SU-DHL-6 (cell line): ENCODE results near the gene ATP11A.

Experiments
- H2AFZ ChIP-seq: fragments of 200-600 bp; sonication (generic); 2 replicates; pipeline ENCODE4 v1.6.1; 2014; ENCODE audit warnings: low read depth, mild to moderate bottlenecking, moderate library complexity, mixed read lengths, antibody characterized with exemption, low read length; ENCODE audit not compliant: severe bottlenecking
- H3F3A ChIP-seq: fragments of 200-600 bp; shearing (Covaris generic); 2 replicates; pipeline ENCODE4 v1.6.0; 2016; ENCODE audit warnings: antibody characterized with exemption, mild to moderate bottlenecking; ENCODE audit not compliant: insufficient read depth
- H3K27ac ChIP-seq: fragments of 200-600 bp; sonication (generic); 2 replicates; pipeline ENCODE4 v1.5.1; 2016; ENCODE audit warnings: low read depth, mild to moderate bottlenecking, low read length, moderate library complexity, mixed read lengths
- H3K27me3 ChIP-seq: fragments of 200-600 bp; sonication (generic), shearing (Covaris generic); 2 replicates; pipeline ENCODE4 v1.6.0; 2014; ENCODE audit warnings: mild to moderate bottlenecking, low read length
- H3K36me3 ChIP-seq: fragments of 200-600 bp; sonication (generic); 2 replicates; pipeline ENCODE4 v1.6.1; 2014; ENCODE audit warnings: mild to moderate bottlenecking, low read length, mixed read lengths
- H3K4me2 ChIP-seq: fragments of 300-600, 200-600 bp; shearing (Covaris generic), sonication (generic); 2 replicates; pipeline ENCODE4 v1.6.0; 2014; ENCODE audit warnings: low read length, low read depth, mild to moderate bottlenecking; ENCODE audit not compliant: poor library complexity, severe bottlenecking
- H3K4me3 ChIP-seq: fragments of 200-600 bp; sonication (generic); 2 replicates; pipeline ENCODE4 v1.5.1; 2014; ENCODE audit warnings: antibody characterized with exemption, low read length, mild to moderate bottlenecking, mixed read lengths; ENCODE audit not compliant: insufficient read depth, poor library complexity, severe bottlenecking
- H3K79me2 ChIP-seq: fragments of 200-600 bp; sonication (generic); 2 replicates; pipeline ENCODE4 v1.6.1; 2014; ENCODE audit warnings: mild to moderate bottlenecking, low read length, moderate library complexity; ENCODE audit not compliant: insufficient read depth
- H3K9ac ChIP-seq: fragments of 200-600 bp; sonication (generic); 2 replicates; pipeline ENCODE4 v1.7.0; 2014; ENCODE audit warnings: mild to moderate bottlenecking, low read length
- H3K9me2 ChIP-seq: fragments of 200-600 bp; sonication (generic); replicated peaks from 2 replicates; pipeline ENCODE4 v1.6.1; 2014; ENCODE audit warnings: low read length; ENCODE audit not compliant: insufficient read depth
- H3K9me3 ChIP-seq: fragments of 200-600 bp; sonication (generic); 2 replicates; pipeline ENCODE4 v1.6.1; 2014; ENCODE audit warnings: low read length, mixed read lengths; ENCODE audit not compliant: insufficient read depth
- H4K20me1 ChIP-seq: fragments of 200-600 bp; sonication (generic); 2 replicates; pipeline ENCODE4 v1.6.1; 2014; ENCODE audit warnings: low read depth, mild to moderate bottlenecking, antibody characterized with exemption, low read length, moderate library complexity, mixed read lengths
- CTCF ChIP-seq: fragments of 200-600 bp; sonication (generic); IDR thresholded peaks from one replicate; pipeline ENCODE4 v1.5.1; 2017; ENCODE audit warnings: antibody characterized with exemption, mild to moderate bottlenecking, low read length, moderate library complexity; ENCODE audit not compliant: insufficient read depth, poor library complexity, severe bottlenecking
- EZH2phosphoT487 ChIP-seq: fragments of 200-600 bp; sonication (generic), shearing (Covaris generic); conservative IDR thresholded peaks from 2 replicates; pipeline ENCODE4 v1.6.1; 2018; ENCODE audit warnings: mild to moderate bottlenecking, antibody characterized with exemption, low read length, moderate library complexity, mixed read lengths

ATP11A gene

GRCh38 chr13:112715715-112716460 lies 26.1 kb downstream of the ATP11A start:
- Histone ChIP-seq H3K9me3 (no peaks in the 10 kb centered on the region), H3F3A (no peaks in the 10 kb centered on the region), H3K79me2 (no peaks in the 10 kb centered on the region), H3K4me3 (no peak overlapping the region), H4K20me1 (peaks cover 10% of the 10 kb centered on the region; the same call in 1 of the 2 replicates), H3K4me2 (no peak overlapping the region), H2AFZ (no peak overlapping the region), H3K9me2 (no peaks in the 10 kb centered on the region), H3K9ac (no peak overlapping the region), H3K27ac (no peak overlapping the region), H3K27me3 (no peaks in the 10 kb centered on the region), H3K36me3 (no peaks in the 10 kb centered on the region)
- no peak for TF ChIP-seq CTCF

GRCh38 chr13:112716461-112716820 lies 26.6 kb downstream of the ATP11A start:
- peaks cover 10% of the 10 kb centered on the region; the same call in 1 of the 2 replicates for H4K20me1 ChIP-seq
- no peaks in the 10 kb centered on the region for H3K27me3 ChIP-seq
- no peak overlapping the region for H3K9ac ChIP-seq
- H3K27ac ChIP-seq = no peak overlapping the region
- H3K4me2 ChIP-seq = no peak overlapping the region
- no peaks in the 10 kb centered on the region for H3K36me3 ChIP-seq
- H3K4me3 ChIP-seq = no peak overlapping the region
- H3K79me2 ChIP-seq = no peaks in the 10 kb centered on the region
- H3K9me3 ChIP-seq = no peaks in the 10 kb centered on the region
- no peak overlapping the region for H2AFZ ChIP-seq
- no peaks in the 10 kb centered on the region for H3K9me2 ChIP-seq
- TF ChIP-seq CTCF (no peak), EZH2phosphoT487 (no peak)
- H3F3A ChIP-seq = no peaks in the 10 kb centered on the region

GRCh38 chr13:112716841-112717520 lies 27.1 kb downstream of the ATP11A start:
- Histone ChIP-seq H3K27me3 (no peaks in the 10 kb centered on the region), H3K27ac (no peak overlapping the region), H3K36me3 (no peaks in the 10 kb centered on the region), H3K4me2 (no peak overlapping the region), H4K20me1 (peaks cover 10% of the 10 kb centered on the region; the same call in 1 of the 2 replicates), H3K4me3 (no peak overlapping the region), H3K9me3 (no peaks in the 10 kb centered on the region), H2AFZ (no peak overlapping the region), H3K79me2 (no peaks in the 10 kb centered on the region), H3K9ac (no peak overlapping the region), H3F3A (no peaks in the 10 kb centered on the region), H3K9me2 (no peaks in the 10 kb centered on the region)
- no peak for TF ChIP-seq CTCF
- TF ChIP-seq EZH2phosphoT487 = no peak
